ENCODE data around the gene DMBX1.

Gene DMBX1

DNA sequence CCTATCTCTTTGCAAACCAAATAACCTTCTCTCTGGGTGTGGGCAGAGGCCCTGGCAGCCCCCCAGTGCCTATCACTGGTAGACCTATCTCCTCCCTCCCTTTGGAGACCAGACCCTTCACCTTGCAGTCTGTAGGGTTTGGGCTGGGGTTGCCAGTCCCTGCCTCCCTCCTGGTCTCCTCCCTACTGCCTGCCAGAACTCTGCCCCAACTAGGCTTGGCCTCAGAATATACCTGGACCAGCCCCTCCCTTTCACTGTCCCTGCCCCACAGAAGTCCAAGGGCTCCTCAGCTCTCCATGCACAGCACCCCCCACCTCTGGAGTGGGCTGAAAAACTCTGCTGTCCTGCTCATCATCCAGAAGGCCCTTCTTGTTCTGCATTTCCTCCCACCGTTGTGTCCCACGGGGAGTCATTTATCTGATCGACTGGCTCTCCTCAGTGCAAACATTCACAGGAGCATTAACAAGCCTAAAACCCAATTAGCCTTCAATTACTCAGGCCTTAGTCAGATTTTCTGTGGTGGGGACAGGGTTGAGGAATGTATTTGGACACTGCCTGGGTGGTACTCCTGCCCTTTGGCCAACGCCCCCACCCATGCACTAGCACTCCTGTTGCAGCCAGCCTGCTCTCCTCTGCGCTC, 27.7 kb upstream of the DMBX1 start:
- H3K9me3 ChIP-seq (ENCODE audit: insufficient read depth, low read length, severe bottlenecking): no peaks in the 10 kb centered on the region

DNA sequence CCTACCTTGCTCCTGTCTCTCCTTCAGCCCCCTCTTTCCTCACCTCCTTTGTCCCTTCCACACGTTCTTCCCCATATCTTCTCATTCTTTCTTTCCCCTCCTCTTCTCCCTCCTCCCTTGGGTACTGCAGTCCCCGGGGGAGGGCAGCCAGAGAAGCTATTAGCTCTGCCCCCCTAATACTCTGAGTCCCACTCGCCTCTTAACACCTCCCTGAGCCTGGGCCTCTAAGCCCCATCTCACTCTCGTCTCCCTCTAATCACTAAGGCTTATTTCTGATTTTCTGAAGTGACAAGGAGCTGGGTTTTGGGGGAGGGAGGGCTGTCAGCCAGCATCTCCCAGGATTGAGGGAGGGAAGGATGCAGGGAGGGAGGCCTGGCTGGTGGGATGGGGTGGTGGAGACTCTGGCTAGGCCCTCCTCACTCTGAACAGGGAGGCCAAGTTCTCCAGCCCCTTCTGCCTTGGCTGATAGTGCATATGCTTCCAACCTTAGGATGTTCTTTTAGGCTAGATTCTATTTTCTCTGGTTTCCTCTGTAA, 25.6 kb upstream of the DMBX1 start:
- TF ChIP-seq, protein P1, sequence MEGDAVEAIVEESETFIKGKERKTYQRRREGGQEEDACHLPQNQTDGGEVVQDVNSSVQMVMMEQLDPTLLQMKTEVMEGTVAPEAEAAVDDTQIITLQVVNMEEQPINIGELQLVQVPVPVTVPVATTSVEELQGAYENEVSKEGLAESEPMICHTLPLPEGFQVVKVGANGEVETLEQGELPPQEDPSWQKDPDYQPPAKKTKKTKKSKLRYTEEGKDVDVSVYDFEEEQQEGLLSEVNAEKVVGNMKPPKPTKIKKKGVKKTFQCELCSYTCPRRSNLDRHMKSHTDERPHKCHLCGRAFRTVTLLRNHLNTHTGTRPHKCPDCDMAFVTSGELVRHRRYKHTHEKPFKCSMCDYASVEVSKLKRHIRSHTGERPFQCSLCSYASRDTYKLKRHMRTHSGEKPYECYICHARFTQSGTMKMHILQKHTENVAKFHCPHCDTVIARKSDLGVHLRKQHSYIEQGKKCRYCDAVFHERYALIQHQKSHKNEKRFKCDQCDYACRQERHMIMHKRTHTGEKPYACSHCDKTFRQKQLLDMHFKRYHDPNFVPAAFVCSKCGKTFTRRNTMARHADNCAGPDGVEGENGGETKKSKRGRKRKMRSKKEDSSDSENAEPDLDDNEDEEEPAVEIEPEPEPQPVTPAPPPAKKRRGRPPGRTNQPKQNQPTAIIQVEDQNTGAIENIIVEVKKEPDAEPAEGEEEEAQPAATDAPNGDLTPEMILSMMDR (IDR thresholded peaks at IDR 0.05; ENCODE audit: borderline replicate concordance, extremely low read depth, low read length, poor library complexity, severe bottlenecking): no peak
- TF ChIP-seq EZH2 (IDR thresholded peaks at IDR 0.05; ENCODE audit: borderline replicate concordance, low read depth, low read length, severe bottlenecking): no peak
- Histone ChIP-seq H3K9me3 (ENCODE audit: insufficient read depth, low read length, severe bottlenecking) (no peaks in the 10 kb centered on the region), H3K9ac (ENCODE audit: low read depth, low read length) (no peak overlapping the region), H2AFZ (ENCODE audit: low read depth, low read length) (no peak overlapping the region), H3K79me2 (ENCODE audit: insufficient read depth, low read length) (no peaks in the 10 kb centered on the region), H3K36me3 (ENCODE audit: insufficient read depth, low read length) (no peaks in the 10 kb centered on the region), H4K20me1 (ENCODE audit: insufficient read depth, low read length) (peaks cover 13% of the 10 kb centered on the region; the same call in 1 of the 2 replicates), H3K4me1 (ENCODE audit: insufficient read depth, low read length) (peaks cover 5% of the 10 kb centered on the region; the same call in 1 of the 2 replicates), H3K27ac (ENCODE audit: low read length) (no peak overlapping the region), H3K4me3 (ENCODE audit: low read depth in 1 of 2, low read length in 2 of 2) (no peak overlapping the region), H3K27me3 (ENCODE audit: insufficient read depth, low read length, poor library complexity) (peaks cover 83% of the 10 kb centered on the region), H3K4me2 (ENCODE audit: insufficient read depth, low read length) (no peak overlapping the region)
- no peak for DNase-seq
- ATAC-seq (ENCODE audit: insufficient read depth, low read depth): no peak

More for the DNA sequence above, 27.7 kb upstream of the DMBX1 start:
- H2AFZ ChIP-seq (ENCODE audit: low read depth, low read length): no peak overlapping the region
- H3K4me1 ChIP-seq (ENCODE audit: insufficient read depth, low read length): peaks cover 2% of the 10 kb centered on the region; the same call in 1 of the 2 replicates
- ATAC-seq (ENCODE audit: insufficient read depth, low read depth) (no peak), DNase-seq (no peak)
- no peak overlapping the region for H3K4me2 ChIP-seq (ENCODE audit: insufficient read depth, low read length)
- no peak overlapping the region for H3K27ac ChIP-seq (ENCODE audit: low read length)
- TF ChIP-seq, protein P1 (IDR thresholded peaks at IDR 0.05; ENCODE audit: borderline replicate concordance, extremely low read depth, low read length, poor library complexity, severe bottlenecking): no peak
- no peak for TF ChIP-seq EZH2 (IDR thresholded peaks at IDR 0.05; ENCODE audit: borderline replicate concordance, low read depth, low read length, severe bottlenecking)
- H3K79me2 ChIP-seq (ENCODE audit: insufficient read depth, low read length): no peaks in the 10 kb centered on the region
- H3K27me3 ChIP-seq (ENCODE audit: insufficient read depth, low read length, poor library complexity): peaks cover 80% of the 10 kb centered on the region
- no peak overlapping the region for H3K4me3 ChIP-seq (ENCODE audit: low read depth in 1 of 2, low read length in 2 of 2)
- H3K36me3 ChIP-seq (ENCODE audit: insufficient read depth, low read length): no peaks in the 10 kb centered on the region
- peaks cover 7% of the 10 kb centered on the region; the same call in 1 of the 2 replicates for H4K20me1 ChIP-seq (ENCODE audit: insufficient read depth, low read length)
- H3K9ac ChIP-seq (ENCODE audit: low read depth, low read length): no peak overlapping the region

DNA sequence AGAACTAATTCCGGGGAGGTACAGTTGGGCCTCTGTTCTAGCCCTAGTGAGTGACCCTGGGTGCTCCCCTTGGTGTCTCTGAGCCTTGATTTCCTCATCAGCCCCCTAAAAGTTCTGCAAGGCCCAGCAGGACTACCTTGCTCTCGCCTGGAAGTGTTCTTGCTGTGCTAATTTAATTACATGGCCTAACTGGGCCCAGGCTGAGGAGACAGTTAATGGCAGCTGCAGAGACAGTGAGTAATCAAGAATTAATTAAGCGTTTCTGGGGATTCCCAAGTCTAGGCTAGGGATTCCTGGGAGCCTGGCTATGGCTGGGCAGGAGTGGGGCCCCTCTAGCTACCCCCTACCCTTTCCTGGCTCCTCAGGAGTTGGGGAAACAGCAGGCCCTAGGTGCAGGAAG, 24.7 kb upstream of the DMBX1 start:
- H2AFZ ChIP-seq (ENCODE audit: low read depth, low read length): no peak overlapping the region
- H4K20me1 ChIP-seq (ENCODE audit: insufficient read depth, low read length): peaks cover 13% of the 10 kb centered on the region; the same call in 1 of the 2 replicates
- no peaks in the 10 kb centered on the region for H3K9me3 ChIP-seq (ENCODE audit: insufficient read depth, low read length, severe bottlenecking)
- ATAC-seq (ENCODE audit: insufficient read depth, low read depth) (no peak), DNase-seq (no peak)
- TF ChIP-seq, protein P1 (IDR thresholded peaks at IDR 0.05; ENCODE audit: borderline replicate concordance, extremely low read depth, low read length, poor library complexity, severe bottlenecking): no peak
- no peak for TF ChIP-seq EZH2 (IDR thresholded peaks at IDR 0.05; ENCODE audit: borderline replicate concordance, low read depth, low read length, severe bottlenecking)
- H3K4me3 ChIP-seq (ENCODE audit: low read depth in 1 of 2, low read length in 2 of 2): no peak overlapping the region
- no peak overlapping the region for H3K27ac ChIP-seq (ENCODE audit: low read length)
- no peak overlapping the region for H3K9ac ChIP-seq (ENCODE audit: low read depth, low read length)
- H3K27me3 ChIP-seq (ENCODE audit: insufficient read depth, low read length, poor library complexity): peaks cover 80% of the 10 kb centered on the region
- no peak overlapping the region for H3K4me2 ChIP-seq (ENCODE audit: insufficient read depth, low read length)
- H3K36me3 ChIP-seq (ENCODE audit: insufficient read depth, low read length): no peaks in the 10 kb centered on the region
- H3K4me1 ChIP-seq (ENCODE audit: insufficient read depth, low read length): peaks cover 5% of the 10 kb centered on the region; the same call in 1 of the 2 replicates
- no peaks in the 10 kb centered on the region for H3K79me2 ChIP-seq (ENCODE audit: insufficient read depth, low read length)
